Brain microvascular endothelial cell (primary cell): Measurements from ENCODE around the gene MGMT.

Experiments used
- DNase-seq: peaks from one replicate; pipeline ENCODE4 v3.0.0-alpha.2; 2020
- H3K27ac ChIP-seq: fragments of 250-450 bp; sonication (Bioruptor Pico); 2 replicates; pipeline ENCODE4 v1.5.1; 2020; ENCODE audit warnings: mild to moderate bottlenecking, moderate library complexity
- H3K27me3 ChIP-seq: fragments of 250-450 bp; sonication (Bioruptor Pico); replicated peaks from 2 replicates; pipeline ENCODE4 v1.5.1; 2020; ENCODE audit warnings: mild to moderate bottlenecking
- H3K36me3 ChIP-seq: fragments of 250-450 bp; sonication (Bioruptor Pico); replicated peaks from 2 replicates; pipeline ENCODE4 v1.5.1; 2020; ENCODE audit warnings: mild to moderate bottlenecking
- H3K4me3 ChIP-seq: 2 replicates; pipeline ENCODE4 v1.5.1; 2011; ENCODE audit warnings: low read depth, mild to moderate bottlenecking, control low read depth, low read length, moderate library complexity
- in situ Hi-C: cut with HindIII; loops from 2 replicates; pipeline ENCODE4 v1.10.0; 2017; ENCODE audit warnings: low sequenced_read_pairs, low pct_ligation_motif_present
- TF ChIP-seq, protein P1 (sequence below): IDR thresholded peaks from 2 replicates; pipeline ENCODE4 v1.5.1; 2011; ENCODE audit warnings: low read depth, mild to moderate bottlenecking, moderate library complexity, low read length, control low read depth, inconsistent platforms; ENCODE audit errors: missing control alignments

Gene MGMT

DNA sequence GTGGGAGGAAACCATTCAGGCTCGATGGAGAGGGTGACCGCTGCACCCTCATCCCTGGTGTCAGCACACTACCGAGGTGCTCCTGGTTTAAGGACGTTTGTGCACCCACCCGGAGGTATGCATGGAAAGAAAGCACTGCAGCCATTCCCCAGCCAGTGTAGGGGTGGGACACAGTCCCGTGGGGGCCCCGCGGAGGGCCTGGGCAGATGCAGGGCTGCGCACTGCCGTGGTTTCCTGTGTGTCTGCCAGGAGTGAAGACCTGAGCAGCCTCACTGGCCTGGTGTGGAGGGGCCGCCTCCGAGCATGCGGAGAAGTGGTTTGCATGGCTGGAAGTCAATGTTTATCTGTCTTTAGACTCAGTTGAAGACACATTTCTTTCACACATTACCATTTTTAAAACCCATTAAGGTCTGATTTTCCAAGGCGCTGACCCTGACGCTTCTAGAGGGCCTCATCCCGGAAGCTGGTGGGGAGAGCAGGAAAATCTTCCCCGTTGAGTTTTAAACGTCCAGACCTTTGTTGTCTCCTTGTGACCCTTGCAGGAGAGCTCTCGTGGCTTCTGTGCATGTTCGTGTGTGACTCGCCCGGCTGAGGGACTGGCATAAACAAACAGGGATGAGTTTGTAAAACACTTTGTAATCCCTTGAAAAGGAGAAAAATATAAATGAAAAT lies 188.1 kb downstream of the MGMT start:
- Histone ChIP-seq H3K27me3 (no peaks in the 10 kb centered on the region), H3K27ac (no peak overlapping the region), H3K36me3 (no peaks in the 10 kb centered on the region), H3K4me3 (no peak overlapping the region)
- DNase-seq = no peak
- TF ChIP-seq, protein P1, sequence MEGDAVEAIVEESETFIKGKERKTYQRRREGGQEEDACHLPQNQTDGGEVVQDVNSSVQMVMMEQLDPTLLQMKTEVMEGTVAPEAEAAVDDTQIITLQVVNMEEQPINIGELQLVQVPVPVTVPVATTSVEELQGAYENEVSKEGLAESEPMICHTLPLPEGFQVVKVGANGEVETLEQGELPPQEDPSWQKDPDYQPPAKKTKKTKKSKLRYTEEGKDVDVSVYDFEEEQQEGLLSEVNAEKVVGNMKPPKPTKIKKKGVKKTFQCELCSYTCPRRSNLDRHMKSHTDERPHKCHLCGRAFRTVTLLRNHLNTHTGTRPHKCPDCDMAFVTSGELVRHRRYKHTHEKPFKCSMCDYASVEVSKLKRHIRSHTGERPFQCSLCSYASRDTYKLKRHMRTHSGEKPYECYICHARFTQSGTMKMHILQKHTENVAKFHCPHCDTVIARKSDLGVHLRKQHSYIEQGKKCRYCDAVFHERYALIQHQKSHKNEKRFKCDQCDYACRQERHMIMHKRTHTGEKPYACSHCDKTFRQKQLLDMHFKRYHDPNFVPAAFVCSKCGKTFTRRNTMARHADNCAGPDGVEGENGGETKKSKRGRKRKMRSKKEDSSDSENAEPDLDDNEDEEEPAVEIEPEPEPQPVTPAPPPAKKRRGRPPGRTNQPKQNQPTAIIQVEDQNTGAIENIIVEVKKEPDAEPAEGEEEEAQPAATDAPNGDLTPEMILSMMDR = no peak
- in situ Hi-C loops = no loop called here

DNA sequence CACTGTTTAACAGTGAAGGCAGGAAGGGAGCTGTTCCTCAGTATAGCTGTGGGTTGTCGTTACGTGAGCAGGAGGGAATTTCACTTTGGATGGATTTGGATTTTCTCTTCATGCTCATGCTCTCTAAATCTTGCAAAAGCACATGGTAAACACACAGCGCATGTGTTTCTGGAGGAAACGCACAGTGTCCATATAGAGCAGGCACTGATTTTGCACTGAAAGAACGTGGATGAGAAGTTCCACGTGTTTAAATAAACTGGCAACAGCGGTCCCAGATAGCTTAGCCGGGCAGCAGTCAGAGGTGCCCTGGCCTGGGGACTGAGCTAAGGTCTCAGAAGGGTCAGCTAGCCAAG lies 188.6 kb downstream of the MGMT start:
- H3K4me3 ChIP-seq = no peak overlapping the region
- TF ChIP-seq, protein P1 = no peak
- H3K36me3 ChIP-seq = no peaks in the 10 kb centered on the region
- no peaks in the 10 kb centered on the region for H3K27me3 ChIP-seq
- DNase-seq = no peak
- H3K27ac ChIP-seq = no peak overlapping the region
- in situ Hi-C loops = no loop called here

DNA sequence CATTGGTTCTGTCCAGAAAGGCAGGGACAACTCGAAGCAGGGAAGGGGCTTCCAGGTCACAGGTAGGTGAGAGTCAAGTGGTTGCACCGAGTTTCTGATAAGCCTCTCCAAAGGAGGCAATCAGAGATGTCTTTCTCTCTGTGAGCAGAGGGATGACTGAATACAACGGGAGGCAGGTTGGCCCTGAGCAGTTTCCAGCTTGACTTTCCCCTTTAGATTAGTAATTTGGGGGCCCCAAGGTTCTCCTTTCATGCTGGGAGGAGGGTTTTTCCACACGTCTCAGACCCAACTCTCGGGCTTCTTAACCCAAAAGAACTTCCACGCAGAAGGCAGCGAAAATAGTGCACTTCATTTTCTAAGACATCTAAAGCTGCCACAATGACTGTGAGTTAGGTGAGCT lies 189.6 kb downstream of the MGMT start:
- H3K36me3 ChIP-seq = no peaks in the 10 kb centered on the region
- TF ChIP-seq, protein P1 = no peak
- in situ Hi-C loops = no loop called here
- H3K27me3 ChIP-seq = no peaks in the 10 kb centered on the region
- no peak overlapping the region for H3K27ac ChIP-seq
- no peak overlapping the region for H3K4me3 ChIP-seq
- DNase-seq = no peak

DNA sequence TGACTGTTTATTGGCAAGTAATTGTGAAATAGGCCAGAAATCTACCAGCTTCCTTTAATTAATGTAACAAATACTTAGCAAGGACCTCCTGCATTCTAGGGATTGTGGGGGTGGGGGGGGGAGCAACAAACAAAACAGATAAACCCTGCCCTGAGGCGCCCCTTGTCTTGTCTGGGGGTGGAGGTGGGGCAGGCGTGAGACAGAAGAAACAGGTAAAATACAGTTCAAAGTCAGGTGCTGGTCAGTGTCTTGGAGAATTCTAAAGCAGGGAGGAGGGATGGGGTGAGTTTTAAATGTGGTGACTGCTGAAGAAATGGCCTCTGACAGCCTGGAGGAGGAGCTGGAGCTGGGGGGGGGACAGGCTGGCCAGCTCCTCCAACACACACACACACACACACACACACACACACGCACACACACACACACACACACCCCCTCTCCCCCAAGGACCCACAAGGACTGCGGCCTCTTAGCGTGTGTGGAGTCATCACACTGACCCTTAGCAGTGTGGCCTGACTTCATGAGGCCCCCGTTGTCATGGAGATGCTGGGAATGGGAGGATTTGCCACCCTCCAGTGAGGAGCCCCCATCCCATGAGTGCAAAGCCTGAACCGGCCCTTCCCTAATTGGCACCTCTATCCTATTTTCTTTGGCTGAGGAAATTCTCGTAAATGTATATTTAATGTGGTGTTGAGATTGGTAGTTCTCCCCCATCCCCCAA lies 190.4 kb downstream of the MGMT start:
- H3K36me3 ChIP-seq = no peaks in the 10 kb centered on the region
- TF ChIP-seq, protein P1 = no peak
- no peak overlapping the region for H3K4me3 ChIP-seq
- in situ Hi-C loops = no loop called here
- no peak for DNase-seq
- no peak overlapping the region for H3K27ac ChIP-seq
- H3K27me3 ChIP-seq = no peaks in the 10 kb centered on the region

DNA sequence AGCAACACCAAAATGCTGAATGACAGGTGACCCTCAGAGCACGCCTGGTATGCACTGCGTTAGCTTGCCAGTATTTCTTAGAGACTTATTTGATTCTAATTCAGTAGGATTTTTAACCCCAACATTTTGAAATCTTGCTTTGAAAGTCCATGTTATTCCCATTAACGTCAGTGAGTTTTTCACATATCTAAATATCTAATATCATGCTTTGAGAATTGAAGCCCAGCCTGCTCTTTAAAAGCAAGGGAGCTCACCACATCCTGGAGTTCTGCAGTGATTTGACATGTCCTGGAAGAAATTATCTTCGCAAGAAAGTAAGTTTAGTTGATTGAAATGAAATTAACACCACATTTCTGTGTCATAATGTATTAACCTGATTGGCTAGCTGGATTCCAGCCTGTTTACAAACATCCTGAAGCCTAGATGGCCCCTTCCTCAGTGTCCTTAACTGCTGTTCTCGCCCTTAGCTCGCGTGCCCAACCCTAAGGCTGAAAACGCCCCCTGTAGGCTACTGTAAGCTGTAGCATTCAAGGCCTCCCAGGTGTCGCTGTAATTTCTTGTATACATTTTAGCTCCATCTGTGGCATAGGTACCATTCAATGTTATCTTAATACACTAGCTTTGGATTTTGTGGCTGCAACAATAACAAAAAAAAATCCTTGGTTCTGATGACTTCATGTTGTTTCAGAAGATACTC lies 191.5 kb downstream of the MGMT start:
- H3K36me3 ChIP-seq = no peaks in the 10 kb centered on the region
- in situ Hi-C loops = no loop called here
- no peak overlapping the region for H3K27ac ChIP-seq
- H3K27me3 ChIP-seq = no peaks in the 10 kb centered on the region
- no peak overlapping the region for H3K4me3 ChIP-seq
- TF ChIP-seq, protein P1 = no peak
- no peak for DNase-seq
